Activated CD4-positive, CD25-positive, alpha-beta regulatory T cell treated with anti-CD3 and anti-CD28 coated beads, Interleukin-2, amount 50 U/mL, for 16 hours (primary cell): ENCODE measurements around the gene LRRC1.
"Not testable (repeated sequence)": the region's sequence is repeated elsewhere in the genome, so short reads cannot be mapped to it uniquely, and the experiment has no call there.

Experiments
- DNase-seq: peaks from one replicate; pipeline ENCODE4 v3.0.0-alpha.2; 2020; ENCODE audit warnings: low read depth, low spot score

LRRC1 gene

DNA sequence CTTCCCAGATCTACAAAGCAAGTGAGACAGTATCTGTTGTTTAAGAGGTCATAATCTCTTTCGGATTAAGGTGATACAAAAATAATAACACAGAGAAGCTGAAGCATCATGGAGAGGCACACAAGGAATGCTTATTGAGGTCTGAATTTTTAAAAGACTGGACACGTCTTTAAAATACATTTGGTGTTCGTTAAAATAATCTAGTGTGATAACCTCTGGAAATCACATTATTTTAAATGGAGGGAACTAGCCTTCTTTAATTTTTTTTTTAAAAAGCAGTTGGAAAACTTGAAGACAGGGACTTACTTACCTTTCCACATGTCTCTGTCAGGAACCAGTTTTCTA lies 1.9 kb upstream of the LRRC1 start:
- DNase-seq: no peak

DNA sequence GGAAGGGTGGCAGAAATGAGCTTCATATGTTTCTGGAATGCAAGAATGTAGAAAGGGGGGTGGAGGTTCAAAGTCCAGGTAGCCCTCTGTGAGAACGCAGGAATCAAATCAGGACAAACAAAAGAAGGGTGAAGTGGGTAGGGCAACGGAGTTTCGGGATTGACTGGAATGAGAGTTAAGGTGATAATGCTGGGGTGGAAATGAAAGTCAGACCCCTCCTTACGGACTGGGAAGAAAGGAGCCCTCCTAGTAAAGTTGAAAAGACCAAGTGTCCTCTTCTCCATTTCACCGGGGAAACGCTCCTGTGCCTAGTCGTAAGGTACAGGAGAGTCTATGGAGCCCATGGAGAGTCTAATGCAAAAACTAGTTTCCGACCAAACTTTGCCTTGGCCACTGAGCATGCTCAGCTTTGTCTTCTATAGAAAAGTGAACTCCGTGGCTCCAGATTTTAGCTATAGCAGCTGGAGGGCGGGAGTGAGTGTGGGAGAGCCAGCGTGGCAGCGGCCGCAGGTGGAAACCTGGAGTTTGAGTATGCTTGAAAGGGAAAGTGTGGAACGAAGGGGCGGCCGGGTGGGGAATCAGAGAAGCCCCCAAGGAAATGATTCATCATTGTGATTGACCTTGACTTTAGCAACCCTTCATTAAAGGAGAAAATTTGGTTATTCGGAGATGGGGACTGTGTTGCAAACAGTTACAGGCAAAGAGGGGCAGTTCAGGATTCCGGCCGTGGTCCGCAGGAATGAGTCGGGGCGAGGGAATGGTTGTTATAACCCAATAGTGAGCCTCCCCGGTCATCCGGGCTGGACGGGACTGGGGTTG lies 1.3 kb upstream of the LRRC1 start:
- DNase-seq: no peak

GRCh38 chr6:53794137-53794719 lies 577 bp upstream of the LRRC1 start:
- DNase-seq: no peak

GRCh38 chr6:53795340-53795701 lies 516 bp downstream of the LRRC1 start:
- DNase-seq: no peak

DNA sequence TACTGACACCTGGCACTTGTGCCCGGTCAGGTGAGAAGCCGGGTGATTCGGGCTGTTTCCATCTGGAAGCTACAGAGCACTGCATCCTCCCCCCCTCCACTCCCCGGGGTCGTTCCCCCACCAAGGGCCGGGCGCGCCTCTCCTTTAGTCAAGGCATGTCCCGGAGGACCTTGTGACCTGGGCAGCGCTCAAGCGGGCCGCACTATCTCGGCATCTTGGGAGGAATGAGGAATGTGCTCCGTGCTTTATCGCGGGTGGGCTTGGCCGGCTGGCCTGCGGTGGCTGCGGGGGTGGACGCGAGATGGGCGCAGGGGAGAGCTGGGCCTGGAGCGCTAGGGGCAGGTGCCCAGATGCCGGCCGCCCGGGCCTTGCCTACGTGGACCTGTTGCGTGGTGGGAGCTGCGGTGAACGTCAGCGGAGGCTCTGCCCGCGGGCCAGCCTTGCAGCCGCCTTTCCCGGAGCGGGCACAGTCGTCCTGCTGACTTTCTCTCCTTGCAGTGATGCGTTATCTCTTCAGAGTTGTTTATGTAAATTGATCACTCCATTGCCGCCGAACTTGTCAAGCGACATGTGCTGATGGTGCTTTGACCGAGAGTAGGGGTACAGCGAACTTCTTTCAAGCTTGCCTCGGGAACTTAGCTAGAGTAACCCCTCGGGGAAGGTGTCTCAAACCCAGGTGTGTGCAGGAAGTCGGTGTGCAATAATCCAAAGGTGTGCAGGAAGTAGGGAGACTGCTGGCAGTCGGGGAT lies 1.1 kb downstream of the LRRC1 start:
- DNase-seq: no peak

DNA sequence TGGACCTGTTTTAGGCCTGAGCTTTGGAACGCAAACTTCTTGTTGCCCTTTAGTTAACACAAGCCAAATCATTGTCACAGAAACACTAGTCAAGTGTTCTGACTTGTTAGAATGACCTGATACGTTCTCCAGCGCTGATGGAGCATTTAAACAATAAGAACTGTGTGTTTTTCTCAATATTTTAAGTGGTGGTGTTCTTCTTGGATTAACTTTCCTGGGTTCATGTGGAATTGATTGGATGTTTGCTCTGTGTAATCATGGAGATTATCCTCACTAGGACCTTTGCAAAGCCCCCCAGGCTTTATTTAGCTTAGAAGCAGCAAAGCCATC lies 1.6 kb downstream of the LRRC1 start:
- DNase-seq: no peak

- no peak for DNase-seq
Measured at GRCh38 chr6:53796791-53797190, 2.0 kb downstream of the LRRC1 start.

- DNase-seq: no peak
Measured at GRCh38 chr6:53797304-53797703, 2.5 kb downstream of the LRRC1 start.

GRCh38 chr6:53799340-53799739 lies 4.5 kb downstream of the LRRC1 start:
- DNase-seq: no peak

DNA sequence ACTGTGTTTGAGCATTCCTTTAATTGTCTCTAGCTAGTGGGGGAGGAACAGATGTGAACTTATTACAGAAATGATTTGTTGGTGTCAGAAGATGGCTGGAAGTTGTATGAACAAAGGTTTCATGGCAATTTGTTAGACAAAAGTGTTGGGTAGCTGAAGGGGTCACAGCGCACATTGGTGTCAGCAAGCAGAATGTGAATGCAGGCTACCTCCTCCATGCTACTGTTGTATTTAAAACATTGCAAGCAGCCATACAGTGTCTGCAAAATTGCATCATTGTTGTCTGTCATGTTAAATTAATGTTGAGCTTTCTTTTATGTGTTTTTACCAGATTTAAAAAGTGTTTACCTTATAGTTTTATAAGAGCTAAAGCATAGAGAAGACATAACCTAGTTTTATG lies 6.2 kb downstream of the LRRC1 start:
- DNase-seq: no peak

- DNase-seq: no peak
Measured at GRCh38 chr6:53802582-53802981, 7.8 kb downstream of the LRRC1 start.

DNA sequence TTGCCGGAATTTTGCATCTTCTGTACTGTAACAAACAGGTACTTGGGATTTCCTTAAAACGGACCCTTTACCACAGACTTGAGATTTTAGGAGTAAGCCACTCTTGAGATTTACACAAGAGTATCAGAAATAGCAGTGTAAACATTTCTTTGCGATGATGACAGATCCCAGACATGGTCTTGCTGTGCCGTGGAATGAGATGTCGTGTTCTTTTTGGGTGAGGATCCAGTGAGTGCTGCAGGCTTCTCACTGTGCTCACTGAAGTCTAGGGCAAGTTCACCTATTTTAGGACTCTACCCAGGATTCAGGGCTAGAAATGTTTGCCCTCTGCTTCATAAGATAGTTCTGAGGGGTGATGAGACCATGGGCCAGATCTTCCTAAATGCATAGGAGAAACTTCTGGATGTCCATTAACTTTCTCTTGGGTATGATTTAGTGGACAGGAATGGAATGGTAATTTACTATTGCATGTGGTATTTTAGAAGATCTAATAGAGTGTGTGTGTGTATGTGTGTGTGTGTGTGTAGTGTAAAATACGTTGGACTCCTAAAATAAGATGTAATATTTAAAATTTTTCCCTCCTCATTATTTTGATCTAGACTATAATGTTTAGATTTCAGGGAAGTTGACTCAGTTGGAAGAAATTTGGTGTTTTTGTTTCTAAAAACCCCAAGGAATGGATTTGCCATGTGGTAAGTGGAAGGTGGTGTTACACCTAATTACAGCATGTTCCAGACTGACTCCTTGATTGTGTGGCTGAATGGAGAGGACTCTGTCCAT lies 8.5 kb downstream of the LRRC1 start:
- no peak for DNase-seq

DNA sequence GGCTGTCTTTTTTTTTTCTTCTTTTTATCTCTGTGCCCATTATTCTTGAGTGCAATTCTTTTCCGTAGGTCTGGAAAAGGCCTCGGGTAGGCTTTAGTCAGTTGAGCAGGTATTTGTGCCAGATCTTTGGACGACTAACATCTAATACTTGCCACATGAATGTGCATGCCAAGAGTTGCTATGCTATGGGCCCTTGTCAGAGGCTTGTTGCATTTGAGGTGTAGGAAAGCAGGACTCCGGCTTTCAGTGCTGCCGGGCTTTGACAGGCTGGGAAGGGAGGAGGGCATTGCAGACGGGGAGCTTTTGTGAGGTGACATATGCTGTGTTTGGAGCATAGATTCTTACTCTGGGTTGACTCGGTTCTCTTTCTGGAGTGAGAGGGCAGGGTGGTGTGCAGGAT lies 10.2 kb downstream of the LRRC1 start:
- DNase-seq: no peak

GRCh38 chr6:53805725-53806124 lies 10.9 kb downstream of the LRRC1 start:
- DNase-seq: no peak

DNA sequence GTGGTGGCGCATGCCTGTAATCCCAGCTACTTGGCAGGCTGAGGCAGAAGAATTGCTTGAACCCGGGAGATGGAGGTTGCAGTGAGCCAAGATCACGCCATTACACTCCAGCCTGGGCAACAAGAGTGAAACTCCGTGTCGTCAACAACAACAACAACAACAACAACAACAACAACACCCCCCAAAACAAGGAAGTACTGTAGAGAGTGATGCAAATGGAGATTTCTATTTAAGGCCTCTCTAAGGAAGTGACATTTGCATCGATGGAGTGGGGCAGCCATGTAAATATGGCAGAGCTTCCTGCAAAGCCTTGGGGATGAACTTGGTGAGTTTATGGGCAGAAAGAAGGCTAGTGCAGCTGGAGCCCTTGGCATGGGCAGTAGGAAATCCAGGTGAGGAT lies 12.8 kb downstream of the LRRC1 start:
- not testable (repeated sequence) for DNase-seq

- DNase-seq: no peak
Measured at GRCh38 chr6:53808302-53808881, 13.6 kb downstream of the LRRC1 start.

- DNase-seq: no peak
Measured at GRCh38 chr6:53809691-53810090, 14.9 kb downstream of the LRRC1 start.

- DNase-seq: no peak
Measured at GRCh38 chr6:53811082-53811481, 16.3 kb downstream of the LRRC1 start.

DNA sequence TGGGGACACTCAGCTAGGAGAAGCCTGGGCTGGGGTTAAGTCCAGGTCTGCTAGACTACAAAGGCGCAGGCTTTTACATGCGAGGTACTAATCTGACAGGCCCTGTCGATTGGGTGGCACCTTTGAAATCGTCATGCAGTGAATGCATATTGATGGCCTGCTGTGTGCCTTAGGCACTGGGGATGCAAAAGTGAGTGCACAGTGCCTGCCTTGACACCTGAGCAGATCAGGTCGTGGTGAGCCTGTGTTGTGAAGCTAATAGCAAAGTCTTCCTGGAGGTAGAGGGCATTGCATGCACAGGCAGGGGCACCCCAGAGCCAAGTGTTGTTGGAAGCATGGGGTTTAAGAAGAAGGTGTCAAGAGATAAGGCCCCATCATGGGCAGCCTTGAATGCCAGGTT lies 16.9 kb downstream of the LRRC1 start:
- DNase-seq: no peak

GRCh38 chr6:53813096-53813495 lies 18.3 kb downstream of the LRRC1 start:
- DNase-seq: no peak

DNA sequence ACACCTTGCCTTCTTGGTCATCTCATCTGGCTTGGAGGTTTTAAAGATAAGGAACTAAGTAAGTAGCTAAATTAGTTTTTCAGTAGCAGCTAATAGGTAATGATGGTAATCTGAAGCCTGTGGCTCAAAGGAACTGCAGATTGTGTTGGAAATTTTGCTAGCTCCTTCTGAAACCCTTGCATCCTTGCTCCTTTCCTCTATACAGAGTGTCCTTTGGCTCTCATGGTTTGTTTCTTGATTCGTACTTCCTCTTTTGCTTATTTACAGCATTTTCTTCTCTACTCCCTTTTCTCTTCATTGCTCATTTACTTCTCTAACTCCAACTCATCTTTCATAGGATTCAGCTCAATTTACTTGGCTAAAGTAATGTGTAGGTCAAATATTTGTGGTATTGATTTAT lies 19.0 kb downstream of the LRRC1 start:
- DNase-seq: no peak

- no peak for DNase-seq
Measured at GRCh38 chr6:53814353-53814752, 19.5 kb downstream of the LRRC1 start.
